HepG2 (cell line): ENCODE results near the gene ARHGDIA. TPM values are rescaled to one million over a fixed set of nuclear protein-coding genes. Genes with fewer than 3 reads are reported as not detected.
A peak's percentile ranks its signal among the peaks of the same experiment; 100 is the strongest.

Experiments
- CREB1 ChIP-seq, 2 experiments: fragments of 450-650 bp in 1 of 2; IDR thresholded peaks; 2 replicates each; pipeline ENCODE4 v1.6.1; 2016 to 2017; ENCODE audit warnings: control low read depth in 1 of 2, mild to moderate bottlenecking in 1 of 2, missing compliant biosample characterization in 1 of 2, missing genetic modification characterization in 1 of 2
- HDAC1 ChIP-seq: sonication (generic); formaldehyde crosslinking; IDR thresholded peaks from 2 replicates; pipeline ENCODE4 v1.5.1; 2020; ENCODE audit warnings: mild to moderate bottlenecking, missing genetic modification reagents
- HOXA7 ChIP-seq: sonication (generic); formaldehyde crosslinking; IDR thresholded peaks from 2 replicates; pipeline ENCODE4 v1.8.1; 2022; ENCODE audit warnings: mild to moderate bottlenecking, missing genetic modification reagents, moderate library complexity
- MAZ ChIP-seq, 2 experiments: sonication (generic) in 1 of 2; formaldehyde crosslinking in 1 of 2; IDR thresholded peaks; 2 replicates each; pipeline versions ENCODE4 v1.5.0 to v1.6.1; 2012 to 2020; ENCODE audit warnings: low read depth in 2 of 2, mild to moderate bottlenecking in 2 of 2, borderline replicate concordance in 1 of 2, improper control_type of control experiment in 1 of 2, low read length in 1 of 2, missing genetic modification reagents in 1 of 2, moderate library complexity in 1 of 2
- NR3C1 ChIP-seq: sonication (generic); formaldehyde crosslinking; IDR thresholded peaks from 2 replicates; pipeline ENCODE4 v1.4.0; 2020; ENCODE audit warnings: missing genetic modification reagents
- RXRB ChIP-seq: IDR thresholded peaks from 2 replicates; pipeline ENCODE4 v1.6.1; 2016; ENCODE audit warnings: borderline replicate concordance, missing genetic modification reagents, missing compliant biosample characterization
- ZNF10 ChIP-seq: sonication (generic); formaldehyde crosslinking; IDR thresholded peaks from 2 replicates; pipeline ENCODE4 v1.4.0; 2020; ENCODE audit warnings: mild to moderate bottlenecking, low read depth, missing genetic modification reagents, borderline replicate concordance
- ZNF292 ChIP-seq: sonication (generic); formaldehyde crosslinking; IDR thresholded peaks from 2 replicates; pipeline ENCODE4 v1.8.1; 2022; ENCODE audit warnings: mild to moderate bottlenecking, low read depth, missing genetic modification reagents, borderline replicate concordance
- ZNF530 ChIP-seq: sonication (generic); formaldehyde crosslinking; IDR thresholded peaks from 2 replicates; pipeline ENCODE4 v1.5.0; 2020; ENCODE audit warnings: low read depth, mild to moderate bottlenecking, missing genetic modification reagents
- ZNF749 ChIP-seq: sonication (generic); formaldehyde crosslinking; IDR thresholded peaks from 2 replicates; pipeline ENCODE4 v1.8.0; 2022; ENCODE audit warnings: mild to moderate bottlenecking, missing genetic modification reagents, moderate library complexity, borderline replicate concordance
- ZNF776 ChIP-seq: sonication (generic); formaldehyde crosslinking; IDR thresholded peaks from 2 replicates; pipeline ENCODE4 v1.4.0; 2020; ENCODE audit warnings: mild to moderate bottlenecking, missing genetic modification reagents
- ZSCAN25 ChIP-seq: sonication (generic); formaldehyde crosslinking; IDR thresholded peaks from 2 replicates; pipeline ENCODE4 v1.8.0; 2022; ENCODE audit warnings: mild to moderate bottlenecking, missing genetic modification reagents
- polyA plus RNA-seq, 8 experiments: library from polyadenylated mRNA; depleted of rRNA in 3 of 8; stranded (reverse) in 7 of 8; unstranded in 1 of 8; fragments of >200 nt; fragmentation: Illumina TruSeq in 4 of 8; extraction: Trizol in 4 of 8; gene quantifications; 2 replicates each; pipeline versions ENCODE4 v1.2.1 to v1.2.3, GENCODE V29; 2011 to 2016; ENCODE audit warnings: low read depth in 4 of 8, missing spikeins in 1 of 8, mixed read lengths in 1 of 8; ENCODE audit not compliant: insufficient read depth in 1 of 8
- total RNA-seq, 5 experiments: library from RNA; depleted of rRNA; stranded (reverse); fragments of >200 nt; fragmentation: Illumina TruSeq; extraction: Trizol; gene quantifications; 2 replicates each; pipeline ENCODE4 v1.2.3, GENCODE V29; 2016; ENCODE audit warnings: low read depth in 1 of 5
- TF ChIP-seq, protein P1 (sequence below): fragments of 450-650 bp; IDR thresholded peaks from 2 replicates; pipeline ENCODE4 v1.6.1; 2017
- TF ChIP-seq, protein P2 (sequence below): sonication (generic); formaldehyde crosslinking; IDR thresholded peaks from 2 replicates; pipeline ENCODE4 v1.4.0; 2020; ENCODE audit warnings: mild to moderate bottlenecking, missing genetic modification reagents

Gene ARHGDIA
- total and polyA plus RNA-seq, 2 of the 13 experiments (the other 11 are each of a cell fraction or from before 2014, with no cell fraction given): 40.0 to 64.0 TPM

DNA sequence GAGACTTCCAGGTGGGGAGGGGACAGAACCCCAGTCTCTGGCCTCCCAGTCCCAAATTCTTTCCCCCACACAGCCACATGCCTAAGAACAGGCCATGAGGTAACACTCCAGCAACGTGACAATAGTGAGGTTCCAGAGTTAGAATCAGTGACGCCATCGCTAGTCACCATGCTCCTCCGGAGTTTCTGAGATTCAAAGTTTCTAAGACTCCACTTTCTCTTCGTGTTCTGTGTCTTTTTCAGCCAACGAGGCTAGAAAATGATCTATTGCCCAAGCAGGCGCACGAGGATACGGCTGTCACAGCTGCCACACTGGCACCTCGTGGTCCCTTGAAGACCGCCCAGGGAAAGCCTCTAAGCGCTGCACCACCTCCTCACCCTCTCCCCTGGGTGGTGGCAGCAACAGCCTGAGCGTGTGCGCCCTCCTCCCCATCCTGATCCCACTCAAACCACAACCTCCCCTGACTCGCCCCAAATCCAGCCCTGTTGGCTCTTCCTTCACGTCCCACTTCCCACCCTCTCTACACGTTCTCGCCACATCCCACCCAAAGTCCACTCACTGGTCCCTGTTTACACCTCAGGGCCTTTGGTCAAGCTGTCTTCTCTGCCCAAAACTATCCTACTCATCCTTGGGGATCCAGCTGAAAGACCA, 39.1 kb downstream of the ARHGDIA start (continued):
- peak; percentile 51; the same call in 1 of the 2 replicates for TF ChIP-seq HDAC1
- TF ChIP-seq, protein P1, sequence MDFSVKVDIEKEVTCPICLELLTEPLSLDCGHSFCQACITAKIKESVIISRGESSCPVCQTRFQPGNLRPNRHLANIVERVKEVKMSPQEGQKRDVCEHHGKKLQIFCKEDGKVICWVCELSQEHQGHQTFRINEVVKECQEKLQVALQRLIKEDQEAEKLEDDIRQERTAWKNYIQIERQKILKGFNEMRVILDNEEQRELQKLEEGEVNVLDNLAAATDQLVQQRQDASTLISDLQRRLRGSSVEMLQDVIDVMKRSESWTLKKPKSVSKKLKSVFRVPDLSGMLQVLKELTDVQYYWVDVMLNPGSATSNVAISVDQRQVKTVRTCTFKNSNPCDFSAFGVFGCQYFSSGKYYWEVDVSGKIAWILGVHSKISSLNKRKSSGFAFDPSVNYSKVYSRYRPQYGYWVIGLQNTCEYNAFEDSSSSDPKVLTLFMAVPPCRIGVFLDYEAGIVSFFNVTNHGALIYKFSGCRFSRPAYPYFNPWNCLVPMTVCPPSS: no peak
- no peak for TF ChIP-seq HOXA7
- TF ChIP-seq ZNF10 (CRISPR knock-in tag): 0 out of 2 replicates have a peak, but pooled peaks have one; percentile 62
- no peak for TF ChIP-seq ZNF530 (CRISPR knock-in tag)
- no peak for TF ChIP-seq MAZ (IDR thresholded peaks at IDR 0.05; ENCODE audit: borderline replicate concordance, low read depth, low read length)
- TF ChIP-seq MAZ (CRISPR knock-in tag; IDR thresholded peaks at IDR 0.05; ENCODE audit: low read depth): 0 out of 2 replicates have a peak, but pooled peaks have one; percentile 7
- TF ChIP-seq ZSCAN25 (CRISPR knock-in tag): 0 out of 2 replicates have a peak, but pooled peaks have one; percentile 38
- TF ChIP-seq CREB1 (IDR thresholded peaks at IDR 0.05): peak; percentile 30; the same call in 1 of the 2 replicates
- no peak for TF ChIP-seq CREB1 (CRISPR knock-in tag; IDR thresholded peaks at IDR 0.05)
- TF ChIP-seq NR3C1 (CRISPR knock-in tag): no peak
- 0 out of 2 replicates have a peak, but pooled peaks have one; percentile 68 for TF ChIP-seq ZNF776 (CRISPR knock-in tag)
- TF ChIP-seq, protein P2, sequence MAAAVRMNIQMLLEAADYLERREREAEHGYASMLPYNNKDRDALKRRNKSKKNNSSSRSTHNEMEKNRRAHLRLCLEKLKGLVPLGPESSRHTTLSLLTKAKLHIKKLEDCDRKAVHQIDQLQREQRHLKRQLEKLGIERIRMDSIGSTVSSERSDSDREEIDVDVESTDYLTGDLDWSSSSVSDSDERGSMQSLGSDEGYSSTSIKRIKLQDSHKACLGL (CRISPR knock-in tag): 0 out of 2 replicates have a peak, but pooled peaks have one; percentile 18
- TF ChIP-seq ZNF749 (CRISPR knock-in tag): peak; percentile 26; the same call in 1 of the 2 replicates
- TF ChIP-seq RXRB (CRISPR knock-in tag): peak; percentile 16; the same call in 1 of the 2 replicates
- TF ChIP-seq ZNF292 (CRISPR knock-in tag): 0 out of 2 replicates have a peak, but pooled peaks have one; percentile 17
